ENCODE data around the gene CCL4.

DNA sequence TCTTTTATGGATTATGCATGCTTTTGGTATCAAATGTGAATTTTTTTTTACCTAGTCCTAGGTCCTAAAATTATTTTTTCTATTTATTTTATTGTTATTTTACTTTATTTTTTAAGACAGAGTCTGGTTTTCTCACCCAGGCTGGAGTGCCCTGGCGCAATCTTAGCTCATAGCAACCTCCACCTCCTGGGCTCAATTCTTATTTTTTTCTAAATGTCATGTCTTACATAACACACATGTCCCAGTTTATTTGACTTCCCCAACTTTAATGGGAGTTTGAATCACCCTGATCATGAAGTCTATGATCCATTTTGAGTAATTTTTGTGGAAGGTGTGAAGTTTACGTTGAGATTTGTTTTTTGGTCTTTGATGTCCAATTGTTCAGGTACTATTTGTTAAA, 42.8 kb upstream of the CCL4 start:
- TF ChIP-seq, protein P1, sequence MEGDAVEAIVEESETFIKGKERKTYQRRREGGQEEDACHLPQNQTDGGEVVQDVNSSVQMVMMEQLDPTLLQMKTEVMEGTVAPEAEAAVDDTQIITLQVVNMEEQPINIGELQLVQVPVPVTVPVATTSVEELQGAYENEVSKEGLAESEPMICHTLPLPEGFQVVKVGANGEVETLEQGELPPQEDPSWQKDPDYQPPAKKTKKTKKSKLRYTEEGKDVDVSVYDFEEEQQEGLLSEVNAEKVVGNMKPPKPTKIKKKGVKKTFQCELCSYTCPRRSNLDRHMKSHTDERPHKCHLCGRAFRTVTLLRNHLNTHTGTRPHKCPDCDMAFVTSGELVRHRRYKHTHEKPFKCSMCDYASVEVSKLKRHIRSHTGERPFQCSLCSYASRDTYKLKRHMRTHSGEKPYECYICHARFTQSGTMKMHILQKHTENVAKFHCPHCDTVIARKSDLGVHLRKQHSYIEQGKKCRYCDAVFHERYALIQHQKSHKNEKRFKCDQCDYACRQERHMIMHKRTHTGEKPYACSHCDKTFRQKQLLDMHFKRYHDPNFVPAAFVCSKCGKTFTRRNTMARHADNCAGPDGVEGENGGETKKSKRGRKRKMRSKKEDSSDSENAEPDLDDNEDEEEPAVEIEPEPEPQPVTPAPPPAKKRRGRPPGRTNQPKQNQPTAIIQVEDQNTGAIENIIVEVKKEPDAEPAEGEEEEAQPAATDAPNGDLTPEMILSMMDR (conservative IDR thresholded peaks at IDR 0.05; ENCODE audit: low read depth in 2 of 2): no peak
- TF ChIP-seq POLR2AphosphoS5 (IDR thresholded peaks at IDR 0.05; ENCODE audit: low read depth) (no peak), JUNB (IDR thresholded peaks at IDR 0.05; ENCODE audit: unreplicated experiment) (no peak), EZH2 (IDR thresholded peaks at IDR 0.05; ENCODE audit: low read depth, unreplicated experiment) (no peak), REST (IDR thresholded peaks at IDR 0.05; ENCODE audit: unreplicated experiment) (no peak), EZH2phosphoT487 (IDR thresholded peaks at IDR 0.05; ENCODE audit: unreplicated experiment) (no peak), CREB1 (CRISPR knock-in tag; IDR thresholded peaks at IDR 0.05; ENCODE audit: low read depth) (no peak), STAT1 (IDR thresholded peaks at IDR 0.05; ENCODE audit: unreplicated experiment) (no peak), ETS1 (IDR thresholded peaks at IDR 0.05) (no peak), ZNF114 (CRISPR knock-in tag; IDR thresholded peaks at IDR 0.05) (no peak)
- TF ChIP-seq, protein P2, sequence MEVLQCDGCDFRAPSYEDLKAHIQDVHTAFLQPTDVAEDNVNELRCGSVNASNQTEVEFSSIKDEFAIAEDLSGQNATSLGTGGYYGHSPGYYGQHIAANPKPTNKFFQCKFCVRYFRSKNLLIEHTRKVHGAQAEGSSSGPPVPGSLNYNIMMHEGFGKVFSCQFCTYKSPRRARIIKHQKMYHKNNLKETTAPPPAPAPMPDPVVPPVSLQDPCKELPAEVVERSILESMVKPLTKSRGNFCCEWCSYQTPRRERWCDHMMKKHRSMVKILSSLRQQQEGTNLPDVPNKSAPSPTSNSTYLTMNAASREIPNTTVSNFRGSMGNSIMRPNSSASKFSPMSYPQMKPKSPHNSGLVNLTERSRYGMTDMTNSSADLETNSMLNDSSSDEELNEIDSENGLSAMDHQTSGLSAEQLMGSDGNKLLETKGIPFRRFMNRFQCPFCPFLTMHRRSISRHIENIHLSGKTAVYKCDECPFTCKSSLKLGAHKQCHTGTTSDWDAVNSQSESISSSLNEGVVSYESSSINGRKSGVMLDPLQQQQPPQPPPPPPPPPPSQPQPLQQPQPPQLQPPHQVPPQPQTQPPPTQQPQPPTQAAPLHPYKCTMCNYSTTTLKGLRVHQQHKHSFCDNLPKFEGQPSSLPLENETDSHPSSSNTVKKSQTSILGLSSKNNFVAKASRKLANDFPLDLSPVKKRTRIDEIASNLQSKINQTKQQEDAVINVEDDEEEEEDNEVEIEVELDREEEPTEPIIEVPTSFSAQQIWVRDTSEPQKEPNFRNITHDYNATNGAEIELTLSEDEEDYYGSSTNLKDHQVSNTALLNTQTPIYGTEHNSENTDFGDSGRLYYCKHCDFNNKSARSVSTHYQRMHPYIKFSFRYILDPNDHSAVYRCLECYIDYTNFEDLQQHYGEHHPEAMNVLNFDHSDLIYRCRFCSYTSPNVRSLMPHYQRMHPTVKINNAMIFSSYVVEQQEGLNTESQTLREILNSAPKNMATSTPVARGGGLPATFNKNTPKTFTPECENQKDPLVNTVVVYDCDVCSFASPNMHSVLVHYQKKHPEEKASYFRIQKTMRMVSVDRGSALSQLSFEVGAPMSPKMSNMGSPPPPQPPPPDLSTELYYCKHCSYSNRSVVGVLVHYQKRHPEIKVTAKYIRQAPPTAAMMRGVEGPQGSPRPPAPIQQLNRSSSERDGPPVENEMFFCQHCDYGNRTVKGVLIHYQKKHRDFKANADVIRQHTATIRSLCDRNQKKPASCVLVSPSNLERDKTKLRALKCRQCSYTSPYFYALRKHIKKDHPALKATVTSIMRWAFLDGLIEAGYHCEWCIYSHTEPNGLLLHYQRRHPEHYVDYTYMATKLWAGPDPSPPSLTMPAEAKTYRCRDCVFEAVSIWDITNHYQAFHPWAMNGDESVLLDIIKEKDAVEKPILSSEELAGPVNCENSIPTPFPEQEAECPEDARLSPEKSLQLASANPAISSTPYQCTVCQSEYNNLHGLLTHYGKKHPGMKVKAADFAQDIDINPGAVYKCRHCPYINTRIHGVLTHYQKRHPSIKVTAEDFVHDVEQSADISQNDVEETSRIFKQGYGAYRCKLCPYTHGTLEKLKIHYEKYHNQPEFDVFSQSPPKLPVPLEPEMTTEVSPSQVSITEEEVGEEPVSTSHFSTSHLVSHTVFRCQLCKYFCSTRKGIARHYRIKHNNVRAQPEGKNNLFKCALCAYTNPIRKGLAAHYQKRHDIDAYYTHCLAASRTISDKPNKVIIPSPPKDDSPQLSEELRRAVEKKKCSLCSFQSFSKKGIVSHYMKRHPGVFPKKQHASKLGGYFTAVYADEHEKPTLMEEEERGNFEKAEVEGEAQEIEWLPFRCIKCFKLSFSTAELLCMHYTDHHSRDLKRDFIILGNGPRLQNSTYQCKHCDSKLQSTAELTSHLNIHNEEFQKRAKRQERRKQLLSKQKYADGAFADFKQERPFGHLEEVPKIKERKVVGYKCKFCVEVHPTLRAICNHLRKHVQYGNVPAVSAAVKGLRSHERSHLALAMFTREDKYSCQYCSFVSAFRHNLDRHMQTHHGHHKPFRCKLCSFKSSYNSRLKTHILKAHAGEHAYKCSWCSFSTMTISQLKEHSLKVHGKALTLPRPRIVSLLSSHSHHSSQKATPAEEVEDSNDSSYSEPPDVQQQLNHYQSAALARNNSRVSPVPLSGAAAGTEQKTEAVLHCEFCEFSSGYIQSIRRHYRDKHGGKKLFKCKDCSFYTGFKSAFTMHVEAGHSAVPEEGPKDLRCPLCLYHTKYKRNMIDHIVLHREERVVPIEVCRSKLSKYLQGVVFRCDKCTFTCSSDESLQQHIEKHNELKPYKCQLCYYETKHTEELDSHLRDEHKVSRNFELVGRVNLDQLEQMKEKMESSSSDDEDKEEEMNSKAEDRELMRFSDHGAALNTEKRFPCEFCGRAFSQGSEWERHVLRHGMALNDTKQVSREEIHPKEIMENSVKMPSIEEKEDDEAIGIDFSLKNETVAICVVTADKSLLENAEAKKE (CRISPR knock-in tag; IDR thresholded peaks at IDR 0.05): no peak
